ENCODE measurements around the gene TRMU.

GRCh38 chr22:46338636-46339035 lies 3.1 kb downstream of the TRMU start:
- TF ChIP-seq CTCF (conservative IDR thresholded peaks at IDR 0.05) (no peak), ZFX (IDR thresholded peaks at IDR 0.05) (no peak)
